NT2/D1 (cell line): Measurements from ENCODE around the gene HRH3.

Experiments
- SUZ12 ChIP-seq: IDR thresholded peaks from 2 replicates; pipeline ENCODE4 v1.6.1; 2011; ENCODE audit not compliant: insufficient read length, insufficient read depth; ENCODE audit errors: extremely low read depth
- YY1 ChIP-seq: IDR thresholded peaks from 2 replicates; pipeline ENCODE4 v1.6.1; 2011; ENCODE audit not compliant: insufficient read length, insufficient read depth

GRCh38 chr20:62174021-62174804 is 45.9 kb downstream of the HRH3 start:
- no peak for TF ChIP-seq YY1
- no peak for TF ChIP-seq SUZ12
